Neuron (in vitro differentiated cells): ENCODE results near the gene SYT5.
"Not testable (repeated sequence)": the region's sequence is repeated elsewhere in the genome, so short reads cannot be mapped to it uniquely, and the experiment has no call there.

Experiments
- H2AFZ ChIP-seq: one replicate; pipeline ENCODE4 v1.6.1; 2013; ENCODE audit warnings: low read depth, mild to moderate bottlenecking, inconsistent platforms, low read length, moderate library complexity
- H3K27me3 ChIP-seq: one replicate; pipeline ENCODE4 v1.6.1; 2013; ENCODE audit warnings: low read length; ENCODE audit not compliant: insufficient read depth
- H3K36me3 ChIP-seq: one replicate; pipeline ENCODE4 v1.6.1; 2013; ENCODE audit warnings: low read length; ENCODE audit not compliant: insufficient read depth
- H3K4me1 ChIP-seq: one replicate; pipeline ENCODE4 v1.6.1; 2013; ENCODE audit warnings: low read length; ENCODE audit not compliant: insufficient read depth
- H3K4me3 ChIP-seq: 2 replicates; pipeline ENCODE4 v1.5.1; 2013; ENCODE audit warnings: mild to moderate bottlenecking, low read length, moderate library complexity
- H3K9me3 ChIP-seq: one replicate; pipeline ENCODE4 v1.6.1; 2013; ENCODE audit warnings: low read length

SYT5 gene

DNA sequence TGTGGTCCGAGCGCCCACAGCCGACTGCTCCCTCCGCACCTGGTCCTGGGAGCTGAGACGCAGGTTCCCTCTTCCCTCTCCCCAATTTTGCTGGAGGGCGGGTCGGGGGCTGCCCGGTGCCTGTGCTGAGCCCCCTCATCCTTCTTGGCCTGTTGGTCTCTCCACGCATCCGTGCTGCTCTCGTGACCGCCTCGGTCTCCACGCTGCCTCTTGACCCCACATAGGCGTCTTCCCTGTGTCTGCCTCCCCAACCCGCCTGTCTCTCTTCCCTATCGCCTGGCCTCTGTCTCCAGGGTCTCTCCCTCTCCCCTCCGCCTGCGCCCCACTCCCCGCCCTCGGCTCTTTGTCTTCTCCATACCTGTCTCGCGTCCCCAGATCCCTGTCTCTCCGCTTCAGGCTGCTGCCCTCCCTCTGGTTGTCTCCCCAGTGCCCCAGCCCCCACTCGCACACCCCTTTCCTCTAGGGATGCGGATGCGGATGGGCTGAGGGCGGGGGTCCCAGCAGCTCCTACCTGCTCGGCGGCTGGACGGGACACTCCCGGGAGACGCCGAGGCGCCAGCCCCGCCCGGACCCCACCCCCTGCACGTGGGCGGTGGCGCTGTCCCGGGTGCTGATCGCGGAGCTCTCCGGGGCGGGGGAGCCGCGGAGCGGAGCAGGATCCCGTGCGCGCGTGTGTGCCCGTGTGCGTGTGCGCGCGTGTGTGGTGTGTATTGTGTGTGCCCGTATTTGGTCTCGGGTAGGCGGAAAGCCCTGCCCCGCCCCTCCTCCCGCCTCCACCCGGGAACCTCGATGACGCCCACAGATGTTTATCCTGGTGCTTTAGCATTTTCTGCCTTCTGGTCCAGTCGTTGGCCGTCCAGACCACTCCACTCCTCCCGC lies at the start of gene SYT5:
SYT5 (minus strand) TSS at position 684 of the 879 bp plus-strand sequence. CDS start 1,248 bp downstream, outside the sequence.
- peaks cover 20% of the 10 kb centered on the region for H3K27me3 ChIP-seq
- peak within 1 kb of the TSS; percentile 62 for H2AFZ ChIP-seq
- peak within 1 kb of the TSS; percentile 71 for H3K4me3 ChIP-seq
- H3K9me3 ChIP-seq, result peaks cover 10% of the 10 kb centered on the region
- H3K4me1 ChIP-seq, result peaks cover 10% of the 10 kb centered on the region
- H3K36me3 ChIP-seq, result no peaks in the 10 kb centered on the region

- Histone ChIP-seq H3K4me1 (no peaks in the 10 kb centered on the region), H3K27me3 (no peaks in the 10 kb centered on the region), H3K36me3 (peaks cover 61% of the 10 kb centered on the region), H3K9me3 (no peaks in the 10 kb centered on the region), H2AFZ (no peak overlapping the region), H3K4me3 (no peak overlapping the region)
Measured at GRCh38 chr19:55229789-55230182, 49.7 kb upstream of the SYT5 start.

- Histone ChIP-seq H3K27me3 (no peaks in the 10 kb centered on the region), H3K4me3 (no peak overlapping the region), H2AFZ (no peak overlapping the region), H3K9me3 (no peaks in the 10 kb centered on the region), H3K4me1 (no peaks in the 10 kb centered on the region), H3K36me3 (peaks cover 56% of the 10 kb centered on the region)
Measured at GRCh38 chr19:55229145-55229788, 49.2 kb upstream of the SYT5 start.

DNA sequence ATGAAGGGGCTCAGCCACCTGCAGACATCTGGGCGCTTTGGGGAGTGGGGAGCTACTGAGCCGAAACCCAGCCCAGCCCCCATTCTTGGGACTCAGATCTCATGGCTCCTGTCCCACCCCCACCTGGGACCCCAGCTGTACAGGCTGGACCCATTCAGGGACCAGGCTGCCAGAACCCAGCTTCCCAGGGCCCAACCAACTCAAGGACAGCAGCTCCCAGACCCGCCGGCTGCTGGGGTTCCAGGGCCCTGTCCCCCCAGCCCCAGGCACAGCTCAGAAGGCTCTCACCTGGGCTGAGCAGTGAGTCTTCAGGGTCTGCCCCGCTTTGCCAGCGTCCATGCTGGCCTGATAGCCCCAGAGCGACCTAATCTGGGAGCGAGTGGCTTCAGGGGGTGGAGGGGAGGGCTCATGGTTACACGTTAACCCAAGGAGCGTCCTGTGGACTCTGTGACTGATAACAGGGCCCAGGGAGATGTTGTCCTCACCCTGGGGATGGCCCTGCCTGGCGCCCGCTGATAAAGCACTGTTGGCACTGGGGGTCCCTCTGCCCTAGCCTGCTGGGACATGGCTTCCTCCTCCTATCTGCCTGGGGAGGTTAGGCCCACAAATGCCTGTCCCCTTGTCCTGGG lies 48.4 kb upstream of the SYT5 start, which contains the start of gene TMEM86B:
TMEM86B (minus strand) TSS at position 361 of the 629 bp plus-strand sequence; CDS start at position 339, 22 bp downstream.
- Histone ChIP-seq H3K36me3 (peaks cover 52% of the 10 kb centered on the region), H2AFZ (no peak within 1 kb of the TSS), H3K27me3 (no peaks in the 10 kb centered on the region), H3K4me3 (no peak within 1 kb of the TSS), H3K9me3 (no peaks in the 10 kb centered on the region), H3K4me1 (no peaks in the 10 kb centered on the region)

DNA sequence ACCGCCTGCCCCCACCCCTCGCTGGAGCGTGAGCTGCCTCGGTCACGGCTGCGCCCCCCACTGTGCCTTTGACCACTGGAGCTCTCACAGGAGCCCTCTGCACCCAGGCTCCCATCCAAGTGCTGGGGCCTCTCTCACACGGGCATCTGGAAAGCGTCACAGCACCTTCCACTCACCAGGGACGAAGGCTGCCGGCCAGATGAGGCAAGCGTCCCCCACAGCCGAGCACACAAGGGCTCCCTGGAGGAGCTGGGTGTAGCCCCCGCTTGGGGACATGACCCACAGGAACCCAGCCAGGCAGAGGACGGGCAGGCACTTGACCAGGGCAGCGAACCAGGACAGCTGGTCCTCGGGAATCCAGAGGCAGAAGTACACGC lies 47.9 kb upstream of the SYT5 start:
- no peak overlapping the region for H2AFZ ChIP-seq
- H3K4me3 ChIP-seq, result no peak overlapping the region
- H3K4me1 ChIP-seq, result no peaks in the 10 kb centered on the region
- H3K36me3 ChIP-seq, result peaks cover 49% of the 10 kb centered on the region
- H3K27me3 ChIP-seq, result no peaks in the 10 kb centered on the region
- H3K9me3 ChIP-seq, result no peaks in the 10 kb centered on the region

DNA sequence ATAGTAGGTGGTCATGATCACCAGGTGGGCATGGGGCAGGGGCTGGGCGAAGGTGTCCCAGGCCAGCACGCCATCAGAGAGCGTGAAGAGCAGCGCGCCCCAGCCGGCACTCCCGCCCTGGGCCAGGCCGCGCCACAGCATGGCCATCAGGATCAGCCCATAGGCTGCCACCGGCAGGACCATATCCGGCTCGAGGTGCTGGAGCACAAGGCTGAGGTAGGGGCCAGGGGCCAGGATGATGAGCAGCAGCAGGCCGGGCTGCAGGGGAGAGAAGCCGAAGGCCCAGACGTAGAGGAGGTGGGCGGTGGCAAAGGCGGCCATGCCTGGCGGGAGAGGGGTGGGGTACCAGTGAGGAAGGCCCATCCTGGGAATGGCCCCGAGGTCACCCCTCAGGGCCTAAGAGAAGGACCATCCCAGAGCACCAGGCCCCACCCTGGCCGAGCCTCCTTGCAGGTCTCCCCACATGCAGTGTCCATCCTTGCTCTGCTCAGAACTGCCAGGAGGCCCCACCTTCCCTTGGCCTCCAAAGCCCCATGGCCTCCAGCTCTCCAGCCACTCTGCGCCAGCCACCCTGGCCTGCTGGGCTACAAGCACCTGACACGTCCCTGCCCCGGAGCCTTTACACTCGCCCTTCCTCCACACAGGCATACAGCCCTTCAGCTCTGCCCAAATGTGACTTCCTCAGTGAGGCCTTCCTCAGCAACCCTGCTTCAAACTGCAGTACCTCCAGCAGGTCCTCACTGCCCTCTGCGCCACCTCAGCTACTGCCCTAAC lies 47.3 kb upstream of the SYT5 start:
- Histone ChIP-seq H3K36me3 (peaks cover 43% of the 10 kb centered on the region), H3K9me3 (no peaks in the 10 kb centered on the region), H3K4me1 (no peaks in the 10 kb centered on the region), H3K4me3 (no peak overlapping the region), H3K27me3 (no peaks in the 10 kb centered on the region), H2AFZ (no peak overlapping the region)

DNA sequence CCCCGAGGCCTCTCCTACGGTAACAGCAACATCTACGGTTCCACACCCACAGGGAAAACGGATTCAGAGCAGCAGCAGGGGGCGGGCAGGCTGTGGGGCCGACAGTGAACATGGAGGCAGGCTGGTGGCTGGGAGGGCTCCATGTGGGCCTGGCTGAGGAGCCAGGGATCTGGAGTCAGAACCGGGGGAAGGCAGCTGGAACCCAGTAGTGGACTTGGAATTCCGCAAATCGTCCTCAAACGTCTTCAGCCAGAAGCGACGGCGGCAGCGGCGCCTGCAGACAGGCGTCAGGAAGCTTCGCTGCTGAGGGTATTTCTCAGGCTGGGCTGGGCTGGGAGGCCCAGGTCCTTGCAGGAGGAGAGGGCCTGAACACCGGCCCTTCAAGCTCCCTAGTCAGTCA lies 46.7 kb upstream of the SYT5 start:
- Histone ChIP-seq H2AFZ (no peak overlapping the region), H3K9me3 (no peaks in the 10 kb centered on the region), H3K36me3 (peaks cover 37% of the 10 kb centered on the region), H3K4me3 (no peak overlapping the region), H3K27me3 (no peaks in the 10 kb centered on the region), H3K4me1 (no peaks in the 10 kb centered on the region)

- peaks cover 32% of the 10 kb centered on the region for H3K36me3 ChIP-seq
- H3K4me3 ChIP-seq, result no peak overlapping the region
Measured at GRCh38 chr19:55226273-55226672, 46.2 kb upstream of the SYT5 start.

GRCh38 chr19:55225415-55225958 lies 45.4 kb upstream of the SYT5 start:
- no peaks in the 10 kb centered on the region for H3K4me1 ChIP-seq
- peaks cover 25% of the 10 kb centered on the region for H3K36me3 ChIP-seq
- no peaks in the 10 kb centered on the region for H3K27me3 ChIP-seq
- no peak overlapping the region for H3K4me3 ChIP-seq
- H2AFZ ChIP-seq, result no peak overlapping the region
- no peaks in the 10 kb centered on the region for H3K9me3 ChIP-seq

More at GRCh38 chr19:55226273-55226672, 46.2 kb upstream of the SYT5 start:
- Histone ChIP-seq H2AFZ (no peak overlapping the region), H3K27me3 (no peaks in the 10 kb centered on the region), H3K9me3 (no peaks in the 10 kb centered on the region), H3K4me1 (no peaks in the 10 kb centered on the region)

DNA sequence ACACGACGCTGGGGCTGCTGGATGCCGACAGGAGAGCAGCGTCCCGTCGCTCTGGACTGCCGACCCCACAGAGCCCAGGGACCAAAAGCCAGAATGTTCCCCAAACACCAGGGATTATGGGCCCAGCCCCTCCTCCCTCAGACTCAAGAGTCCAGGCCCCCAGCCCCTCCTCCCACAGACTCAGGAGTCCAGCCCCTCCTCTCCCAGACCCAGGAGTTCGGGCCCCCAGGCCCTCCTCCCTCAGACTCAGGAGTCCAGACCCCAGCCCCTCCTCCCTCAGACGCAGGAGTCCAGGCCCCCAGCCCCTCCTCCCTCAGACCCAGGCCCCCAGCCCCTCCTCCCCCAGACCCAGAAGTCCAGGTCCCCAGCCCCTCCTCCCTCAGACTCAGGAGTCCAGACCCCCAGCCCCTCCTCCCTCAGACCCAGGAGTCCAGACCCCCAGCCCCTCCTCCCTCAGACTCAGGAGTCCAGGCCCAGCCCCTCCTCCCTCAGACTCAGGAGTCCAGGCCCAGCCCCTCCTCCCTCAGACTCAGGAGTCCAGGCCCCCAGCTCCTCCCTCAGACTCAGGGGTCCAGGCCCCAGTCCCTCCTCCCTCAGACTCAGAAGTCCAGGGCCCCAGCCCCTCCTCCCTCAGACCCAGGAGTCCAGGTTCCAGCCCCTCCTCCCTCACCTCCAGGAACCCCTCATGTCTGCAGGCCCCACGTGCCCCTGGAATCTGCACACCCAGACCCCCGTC lies 44.8 kb upstream of the SYT5 start:
- H3K27me3 ChIP-seq, H3K4me3 ChIP-seq, H2AFZ ChIP-seq, H3K9me3 ChIP-seq, H3K4me1 ChIP-seq: not testable (repeated sequence)
- peaks cover 24% of the 10 kb centered on the region for H3K36me3 ChIP-seq

- H2AFZ ChIP-seq, result no peak overlapping the region
- H3K9me3 ChIP-seq, result peaks cover 4% of the 10 kb centered on the region
- no peak overlapping the region for H3K4me3 ChIP-seq
- H3K27me3 ChIP-seq, result no peaks in the 10 kb centered on the region
- H3K4me1 ChIP-seq, result no peaks in the 10 kb centered on the region
- H3K36me3 ChIP-seq, result peaks cover 18% of the 10 kb centered on the region
Measured at GRCh38 chr19:55224038-55224665, 44.1 kb upstream of the SYT5 start.
